GM19397 (cell line): Measurements from ENCODE around the gene RCBTB1.
"Not testable (repeated sequence)": the region's sequence is repeated elsewhere in the genome, so short reads cannot be mapped to it uniquely, and the experiment has no call there.

Experiments
- ATAC-seq: cut with Tn5 transposase; IDR thresholded peaks from one replicate; pipeline ENCODE4 v1.9.1; 2021; ENCODE audit warnings: mild to moderate bottlenecking, moderate library complexity; ENCODE audit not compliant: unreplicated experiment

The RCBTB1 gene

DNA sequence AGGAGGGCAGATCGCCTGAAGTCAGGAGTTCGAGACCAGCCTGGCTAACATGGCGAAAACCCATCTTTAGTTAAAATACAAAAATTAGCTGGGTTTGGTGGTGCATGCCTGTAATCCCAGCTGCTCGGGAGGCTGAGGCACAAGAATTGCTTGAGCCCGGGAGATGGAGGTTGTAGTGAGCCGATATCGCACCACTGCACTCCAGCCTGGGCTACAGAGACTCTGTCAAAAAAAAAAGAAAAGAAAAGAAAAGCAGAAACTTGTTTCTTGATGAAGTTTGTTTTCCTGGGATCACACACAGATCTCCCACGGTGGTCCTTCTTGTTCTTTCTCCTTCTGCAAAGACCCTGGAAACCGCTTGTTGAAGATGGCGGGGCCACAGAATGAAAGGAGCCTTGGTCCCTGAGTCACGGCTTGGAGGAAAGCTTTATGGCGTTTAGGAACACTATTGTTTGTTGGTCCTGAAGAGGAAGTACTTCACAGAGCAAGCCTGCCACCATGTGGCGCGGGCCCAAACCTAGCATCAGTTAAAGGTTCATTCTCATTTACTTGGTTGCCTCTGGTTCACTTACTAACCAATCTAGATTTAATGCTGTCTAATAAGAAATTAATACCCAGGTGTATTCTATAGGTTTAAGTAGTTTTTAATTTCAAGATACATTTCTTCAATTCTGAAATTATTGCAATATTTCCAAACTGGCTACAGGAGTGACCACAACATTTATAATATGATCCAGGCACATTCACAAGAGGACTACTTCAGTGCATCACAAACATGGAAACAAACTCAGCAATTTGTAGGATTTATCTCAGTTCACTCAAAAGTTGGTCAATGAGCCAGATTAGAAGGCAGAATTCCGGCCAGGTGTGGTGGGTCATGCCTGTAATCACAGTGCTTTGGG lies 21.6 kb upstream of the RCBTB1 start:
- ATAC-seq: peak; percentile 76

DNA sequence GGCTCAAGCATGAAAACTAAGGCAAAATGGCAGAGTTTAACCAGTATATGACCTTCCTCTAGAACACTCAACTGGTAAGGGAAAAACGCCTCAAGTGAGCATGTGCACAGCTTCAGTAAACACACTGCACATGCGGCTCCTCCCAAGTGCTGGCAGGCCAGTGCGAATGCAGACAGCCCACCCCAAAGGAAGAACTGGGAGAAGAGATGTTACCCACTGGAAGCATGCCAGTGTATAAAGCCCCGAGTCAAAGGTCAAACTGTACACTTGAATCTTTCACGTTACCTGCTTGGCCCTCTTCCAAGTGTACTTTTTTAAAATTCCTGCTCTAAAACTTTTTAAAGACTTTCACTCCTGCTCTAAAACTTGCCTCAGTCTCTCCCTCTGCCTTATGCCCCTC lies 19.2 kb upstream of the RCBTB1 start:
- ATAC-seq: no peak

DNA sequence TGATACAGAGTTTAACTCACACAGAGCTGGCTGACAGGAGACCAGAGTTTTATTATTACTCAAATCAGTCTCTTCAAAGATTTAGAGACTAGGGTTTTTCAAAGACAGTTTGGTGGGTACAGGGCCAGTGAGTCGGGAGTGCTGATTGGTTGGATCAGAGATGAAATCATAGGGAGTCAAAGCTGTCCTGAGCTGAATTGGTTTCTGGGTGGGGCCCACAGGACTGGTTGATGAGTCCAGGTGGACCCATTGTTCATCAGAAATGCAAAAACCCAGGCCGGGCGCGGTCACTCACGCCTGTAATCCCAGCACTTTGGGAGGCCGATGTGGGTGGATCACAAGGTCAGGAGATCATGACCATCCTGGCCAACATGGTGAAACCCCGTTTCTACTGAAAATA lies 17.3 kb upstream of the RCBTB1 start:
- not testable (repeated sequence) for ATAC-seq

DNA sequence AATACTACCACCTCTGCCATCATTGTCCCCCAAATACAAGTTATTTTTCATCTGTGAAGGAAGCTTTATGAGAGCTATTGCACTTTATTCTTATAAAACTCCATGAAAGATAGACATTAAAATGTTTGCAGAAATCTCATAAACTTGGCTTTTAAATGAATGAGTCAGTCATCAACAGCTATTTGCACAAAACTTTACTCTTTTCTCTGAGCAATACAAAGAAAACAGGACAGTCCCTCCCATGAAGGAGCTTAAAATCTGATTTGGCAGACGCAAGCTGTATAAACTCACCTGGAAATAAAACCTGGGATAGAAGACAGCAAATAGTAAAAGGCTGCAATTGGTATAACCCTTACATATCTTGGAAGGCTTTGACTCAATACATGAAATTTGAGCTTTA lies 16.6 kb upstream of the RCBTB1 start:
- ATAC-seq: no peak

DNA sequence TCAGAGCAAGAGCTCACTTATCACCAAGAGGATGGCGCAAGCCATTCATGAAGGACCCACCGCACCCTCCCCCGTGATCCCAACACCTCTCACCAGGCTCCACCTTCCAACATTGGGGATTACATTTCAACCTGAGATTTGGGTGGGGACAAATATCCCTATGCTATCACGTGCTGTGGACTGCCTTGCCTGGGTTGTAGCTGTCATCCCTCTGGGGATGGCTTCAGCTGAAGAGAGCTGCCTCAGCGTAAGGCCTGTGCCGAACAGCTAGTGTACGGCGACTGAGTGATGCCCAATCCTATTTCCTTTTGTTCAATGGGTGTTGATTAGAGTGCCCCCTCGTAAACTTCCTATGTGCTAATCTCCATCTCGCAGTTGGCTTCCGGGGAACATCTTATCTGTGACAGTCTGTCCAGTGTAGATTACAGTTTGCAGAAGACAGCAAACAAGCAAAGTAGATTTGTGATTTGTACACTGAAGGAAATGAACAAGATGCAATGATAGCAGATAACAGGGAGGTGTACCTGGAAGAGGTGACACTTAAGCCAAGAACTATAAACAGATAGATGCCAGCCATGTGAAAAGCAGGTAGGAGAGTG lies 11.8 kb upstream of the RCBTB1 start:
- no peak for ATAC-seq

DNA sequence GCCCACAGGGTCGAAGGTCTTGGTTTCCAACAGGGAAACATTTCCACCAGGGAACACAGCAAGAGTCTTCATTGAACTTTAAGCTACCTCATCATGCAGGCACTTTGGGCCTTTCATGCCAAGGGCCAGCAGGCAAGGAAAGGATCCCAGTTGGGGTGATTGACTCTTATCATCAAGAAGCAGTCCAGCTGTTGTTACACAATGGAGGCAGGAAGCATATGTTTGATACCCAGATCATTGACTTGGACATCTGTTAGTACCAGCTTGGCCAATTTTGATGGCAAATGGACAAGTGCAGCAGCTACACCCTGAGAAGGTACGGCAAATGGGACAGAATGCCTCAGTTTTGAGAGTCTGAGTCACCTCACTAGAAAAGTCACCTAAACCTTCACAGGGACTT lies 10.9 kb upstream of the RCBTB1 start:
- no peak for ATAC-seq

DNA sequence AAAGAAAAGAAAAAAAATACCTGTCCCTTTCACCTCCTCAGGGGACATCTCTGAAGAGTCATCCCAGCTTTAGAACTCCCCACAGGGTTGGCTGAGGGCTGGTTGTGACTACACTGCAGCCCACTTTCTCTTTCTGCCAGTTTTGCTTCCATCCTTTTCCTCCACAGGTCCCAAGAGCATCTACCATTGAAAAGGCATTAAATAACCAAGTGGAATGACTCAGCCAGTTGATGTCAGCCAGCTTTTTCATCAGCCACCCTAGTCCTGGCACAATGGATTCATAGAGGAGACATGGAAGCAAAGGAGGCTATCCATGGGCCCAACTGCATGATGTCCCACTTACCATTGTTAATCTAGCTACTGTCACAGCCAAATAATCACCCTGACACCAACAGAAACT lies 9.2 kb upstream of the RCBTB1 start:
- ATAC-seq: no peak

DNA sequence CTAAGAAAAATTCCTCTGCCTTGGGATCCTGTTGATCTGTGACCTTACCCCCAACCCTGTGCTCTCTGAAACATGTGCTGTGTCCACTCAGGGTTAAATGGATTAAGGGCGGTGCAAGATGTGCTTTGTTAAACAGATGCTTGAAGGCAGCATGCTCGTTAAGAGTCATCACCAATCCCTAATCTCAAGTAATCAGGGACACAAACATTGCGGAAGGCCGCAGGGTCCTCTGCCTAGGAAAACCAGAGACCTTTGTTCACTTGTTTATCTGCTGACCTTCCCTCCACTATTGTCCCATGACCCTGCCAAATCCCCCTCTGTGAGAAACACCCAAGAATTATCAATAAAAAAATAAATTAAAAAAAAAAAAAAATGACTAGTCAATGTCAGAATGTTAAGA lies 8.5 kb upstream of the RCBTB1 start:
- ATAC-seq: not testable (repeated sequence)

DNA sequence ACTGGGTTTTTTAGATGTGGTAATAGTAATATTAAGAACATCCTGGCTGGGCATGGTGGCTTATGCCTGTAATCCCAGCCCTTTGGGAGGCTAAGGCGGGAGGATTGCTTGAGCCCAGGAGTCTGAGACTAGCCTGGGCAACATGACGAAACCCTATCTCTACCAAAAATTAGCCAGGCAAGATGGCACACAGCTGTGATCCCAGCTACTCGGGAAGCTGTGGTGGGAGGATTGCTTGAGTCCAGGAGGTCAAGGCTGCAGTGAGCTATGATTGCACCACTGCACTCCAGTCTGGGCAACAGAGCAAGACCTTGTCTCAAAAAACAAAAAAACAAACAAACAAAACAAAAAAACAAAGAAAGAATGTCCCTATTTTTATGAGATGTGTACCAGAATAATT lies 5.4 kb upstream of the RCBTB1 start:
- ATAC-seq: not testable (repeated sequence)

DNA sequence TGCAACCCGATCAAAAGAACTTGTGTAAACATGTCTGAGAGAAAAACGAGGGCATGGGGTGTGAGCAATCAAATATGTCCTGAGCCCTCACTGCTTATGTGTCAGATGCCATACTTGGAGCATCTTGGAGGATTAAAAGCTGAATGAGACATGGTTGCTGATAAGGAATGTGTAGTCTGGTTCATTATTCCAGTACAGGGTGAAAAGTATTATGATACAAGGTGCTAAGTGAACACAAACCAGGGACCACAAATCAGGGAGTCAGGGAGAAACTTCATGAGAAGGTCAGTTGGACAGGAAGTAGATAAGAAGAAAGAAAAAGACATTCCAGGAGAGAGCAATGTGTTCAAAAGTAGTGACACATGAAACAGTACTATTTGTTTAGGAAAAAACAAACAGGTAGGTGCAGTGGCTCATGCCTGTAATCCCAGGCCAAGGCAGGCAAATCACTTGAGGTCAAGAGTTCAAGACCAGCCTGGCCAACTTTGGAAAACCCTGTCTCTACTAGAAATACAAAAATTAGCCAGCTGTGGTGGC lies 2.0 kb upstream of the RCBTB1 start:
- ATAC-seq: no peak

DNA sequence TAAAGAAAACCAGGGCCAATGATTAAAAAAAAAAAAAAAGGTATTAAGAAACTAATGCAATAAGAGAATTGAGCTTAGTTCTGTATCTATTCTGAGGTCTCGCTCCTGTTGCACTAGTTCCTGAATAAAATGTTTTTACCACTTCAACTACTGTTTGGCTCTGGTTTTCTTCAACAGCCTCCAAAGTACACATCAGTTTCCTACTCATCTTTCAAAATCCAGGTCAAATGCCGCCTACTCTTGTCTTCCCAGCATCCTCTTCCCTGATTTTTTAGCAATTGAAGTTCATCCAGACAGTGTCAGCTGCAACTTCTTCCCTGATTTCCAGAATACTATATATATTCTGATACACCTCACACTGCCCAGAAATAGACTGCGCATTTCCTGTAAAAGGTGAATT lies 1.4 kb upstream of the RCBTB1 start:
- no peak for ATAC-seq

DNA sequence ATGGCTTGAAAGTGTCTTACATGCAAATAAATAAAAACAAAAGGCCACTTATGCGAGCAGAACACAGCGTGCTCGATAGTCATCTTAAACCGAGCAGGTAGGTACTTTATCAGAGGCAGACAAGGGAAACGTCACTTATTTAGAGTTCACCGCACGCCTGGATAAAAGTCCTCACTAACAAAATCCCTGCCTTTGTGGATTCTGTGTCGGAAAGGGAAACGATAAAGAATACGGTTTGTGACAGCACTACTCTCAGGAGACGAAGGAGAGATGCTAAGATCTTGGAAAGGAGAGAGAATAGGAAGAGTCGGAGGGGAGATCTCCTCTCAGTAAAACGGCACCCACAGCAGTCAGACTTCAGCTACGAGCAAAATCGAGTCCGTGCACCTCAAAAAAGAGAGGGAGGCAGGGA lies 581 bp downstream of the RCBTB1 start:
- no peak for ATAC-seq

DNA sequence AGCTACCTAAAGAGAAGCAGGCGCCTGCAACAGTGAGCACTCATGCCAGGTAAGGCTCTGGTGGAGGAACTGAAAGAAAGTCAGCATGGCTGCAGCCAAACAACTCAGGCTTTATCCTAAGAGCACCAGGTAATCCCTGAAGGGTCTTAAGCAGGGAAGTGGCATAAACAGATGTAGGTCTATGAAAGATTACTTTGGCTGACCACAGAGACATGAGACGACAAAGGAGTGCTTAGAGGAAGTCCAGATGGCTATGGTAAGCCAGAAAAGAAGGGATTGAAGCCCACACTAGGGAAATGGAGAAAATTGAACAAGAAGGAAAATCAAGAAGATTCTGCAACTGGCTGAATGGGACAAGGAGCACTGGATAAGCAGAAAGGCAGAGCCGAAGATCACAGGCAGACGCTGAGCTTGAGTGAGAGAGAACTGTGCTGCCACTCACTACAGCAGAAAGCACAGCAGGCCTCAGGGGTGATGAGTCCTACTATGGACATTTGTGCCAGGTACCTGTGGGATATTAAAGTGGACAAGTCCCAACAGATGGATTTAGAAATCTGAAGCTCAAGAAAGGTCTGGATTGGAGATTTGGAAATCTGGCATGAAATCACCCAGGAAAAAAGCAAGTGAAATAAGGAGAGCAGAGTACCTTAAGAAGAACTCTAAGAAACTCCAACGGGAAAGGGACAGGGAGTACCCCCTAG lies 4.2 kb downstream of the RCBTB1 start:
- ATAC-seq: no peak

DNA sequence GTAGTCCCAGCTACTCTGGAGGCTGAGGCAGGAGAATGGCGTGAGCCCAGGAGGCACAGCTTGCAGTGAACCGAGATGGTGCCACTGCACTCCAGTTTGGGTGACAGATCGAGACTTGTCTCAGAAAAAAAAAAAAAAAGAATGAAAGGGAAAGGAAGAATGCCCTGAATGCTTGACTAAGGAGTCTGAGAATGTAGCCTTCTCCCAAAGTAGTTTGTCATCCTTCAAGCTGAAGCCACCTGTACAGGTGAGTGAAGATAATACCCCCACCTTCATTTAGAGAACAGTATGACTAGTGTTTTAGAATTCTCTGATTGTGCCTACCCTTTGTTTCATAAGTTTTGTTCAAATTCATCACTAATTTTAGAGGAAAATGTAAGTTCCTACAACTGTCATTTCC lies 5.9 kb downstream of the RCBTB1 start:
- no peak for ATAC-seq

DNA sequence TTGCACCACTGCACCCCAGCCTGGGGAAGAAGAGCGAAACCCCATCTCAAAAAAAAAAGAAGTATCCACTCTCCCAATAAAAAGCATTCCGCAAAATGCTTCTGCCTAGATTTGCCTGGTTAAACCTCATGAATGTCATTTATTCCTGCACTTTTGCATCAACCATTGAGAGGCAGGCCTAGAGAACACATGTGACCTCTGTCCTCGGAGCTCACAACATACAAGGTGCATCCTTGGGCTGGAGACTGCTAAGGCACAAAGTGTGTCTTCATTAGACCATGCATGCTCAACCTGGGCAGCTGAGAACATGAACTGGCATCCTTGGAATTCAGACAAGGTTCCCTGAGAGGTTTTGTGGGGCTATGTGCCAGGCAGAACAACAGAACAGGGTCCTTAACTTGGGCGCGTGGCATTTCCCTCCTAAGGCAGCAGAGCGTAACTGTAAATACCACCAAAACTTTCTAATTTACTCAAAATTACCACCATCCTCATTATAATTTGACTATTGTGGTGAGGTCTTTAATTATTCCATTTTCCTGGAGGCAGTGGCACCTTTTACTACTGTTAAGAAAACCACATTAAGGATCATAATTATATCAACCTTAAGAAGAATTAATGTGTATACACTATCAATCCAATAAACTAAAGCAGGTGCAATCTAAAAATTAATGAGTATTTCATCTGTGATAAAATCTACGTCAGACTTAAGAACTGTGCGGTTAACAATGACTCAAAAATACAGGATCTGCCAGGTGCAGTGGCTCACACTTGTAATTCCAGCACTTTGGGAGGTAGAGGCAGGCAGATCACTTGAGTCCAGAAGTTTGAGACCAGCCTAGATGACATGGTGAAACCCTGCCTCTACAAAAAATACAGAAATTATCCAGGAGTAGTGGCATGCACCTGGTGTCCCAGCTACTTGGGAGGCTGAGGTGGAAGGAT lies 13.8 kb downstream of the RCBTB1 start:
- ATAC-seq: no peak

DNA sequence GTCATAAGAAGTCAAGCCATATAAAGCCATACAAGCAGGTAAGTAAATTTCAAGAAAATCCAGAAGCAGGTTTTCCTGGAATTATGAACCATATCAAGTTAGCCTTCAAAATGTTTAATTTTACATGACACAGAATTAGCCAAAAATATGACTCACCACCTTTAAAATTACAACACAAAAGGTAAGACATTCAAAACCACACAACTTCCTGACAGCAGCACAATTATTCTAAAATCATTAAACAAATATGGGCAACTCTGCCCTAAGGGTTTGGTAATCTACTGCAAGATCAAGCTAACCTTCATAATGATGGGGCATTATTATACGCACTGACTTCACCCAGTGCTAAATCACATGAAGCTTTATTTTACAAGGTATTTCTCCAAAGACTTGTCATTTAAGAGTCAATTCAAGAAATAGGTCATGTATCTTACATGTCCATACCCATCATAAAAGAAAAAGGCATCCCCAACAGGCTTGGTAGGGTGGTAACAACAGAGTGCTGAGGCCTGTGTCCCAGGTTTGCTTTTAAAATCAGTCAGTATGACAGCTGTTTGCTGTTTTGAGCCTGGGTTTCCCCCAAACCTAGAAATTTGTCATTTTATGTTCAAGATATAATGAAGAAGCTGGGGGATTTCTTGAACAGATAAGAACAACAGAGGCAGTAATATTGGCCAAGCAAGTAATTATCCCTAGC lies 15.2 kb downstream of the RCBTB1 start:
- no peak for ATAC-seq

DNA sequence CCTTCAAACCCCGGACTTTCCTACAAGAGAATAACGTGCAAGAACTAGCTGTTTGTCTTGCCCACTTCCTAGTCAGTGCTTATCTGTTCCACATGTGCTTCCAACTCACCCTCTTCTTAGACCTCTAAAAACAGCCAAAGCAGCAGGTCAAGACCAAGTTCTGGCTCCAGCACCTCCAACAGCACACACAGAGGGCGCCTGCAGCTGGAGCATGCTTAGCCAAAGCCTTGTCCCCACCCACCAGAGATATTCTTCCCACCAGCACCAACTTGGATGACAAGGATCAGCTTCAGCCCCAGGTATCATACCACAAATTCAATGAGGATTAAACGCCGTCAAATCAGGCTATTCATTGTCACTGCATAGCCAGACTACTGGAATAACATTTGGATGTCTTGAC lies 17.9 kb downstream of the RCBTB1 start:
- no peak for ATAC-seq

DNA sequence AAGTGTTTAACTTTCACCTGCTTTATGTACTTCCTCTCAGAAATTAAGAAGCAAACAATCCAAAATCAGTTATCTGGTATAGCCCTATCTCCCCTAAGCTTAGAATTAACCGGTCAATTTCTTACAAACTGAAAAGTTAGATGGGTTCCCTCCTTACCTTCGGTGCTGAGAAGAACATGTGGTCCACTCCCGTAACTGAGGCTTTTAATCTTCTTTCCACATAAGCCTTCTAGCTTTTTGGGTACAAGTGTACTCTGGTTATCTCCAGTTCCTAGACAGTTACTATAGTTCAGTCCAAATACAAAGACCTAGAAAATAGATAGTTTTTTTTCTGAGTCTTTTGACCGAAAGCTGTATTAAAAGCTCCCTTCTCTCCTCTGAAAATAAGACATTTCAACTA lies 18.9 kb downstream of the RCBTB1 start:
- ATAC-seq: no peak

DNA sequence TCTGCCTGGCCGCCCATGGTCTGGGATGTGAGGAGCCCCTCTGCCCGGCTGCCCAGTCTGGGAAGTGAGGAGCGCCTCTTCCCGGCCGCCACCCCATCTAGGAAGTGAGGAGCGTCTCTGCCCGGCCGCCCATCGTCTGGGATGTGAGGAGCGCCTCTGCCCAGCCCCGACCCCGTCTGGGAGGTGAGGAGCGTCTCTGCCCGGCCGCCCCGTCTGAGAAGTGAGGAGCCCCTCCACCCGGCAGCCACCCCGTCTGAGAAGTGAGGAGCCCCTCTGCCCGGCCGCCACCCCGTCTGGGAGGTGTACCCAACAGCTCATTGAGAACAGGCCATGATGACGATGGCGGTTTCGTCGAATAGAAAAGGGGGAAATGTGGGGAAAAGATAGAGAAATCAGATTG lies 19.9 kb downstream of the RCBTB1 start:
- not testable (repeated sequence) for ATAC-seq

DNA sequence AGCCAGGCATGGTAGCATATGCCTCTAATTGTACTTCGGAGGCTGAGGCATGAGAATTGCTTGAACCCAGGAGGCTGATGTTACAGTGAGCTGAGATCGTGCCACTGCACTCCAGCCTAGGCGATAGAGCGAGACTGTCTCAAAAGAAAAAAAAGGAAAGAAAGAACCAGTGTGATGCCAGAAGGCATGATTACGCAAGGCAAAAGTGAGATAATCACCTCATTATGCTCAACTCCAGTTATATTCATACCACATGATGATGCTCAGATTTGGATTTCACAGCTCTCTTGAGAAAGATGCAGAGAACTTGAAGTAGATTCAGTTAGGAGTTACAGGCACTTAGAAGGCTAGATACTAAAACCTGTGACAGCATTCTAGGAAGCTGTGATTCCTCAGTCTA lies 21.8 kb downstream of the RCBTB1 start:
- ATAC-seq: no peak
